Stimulated activated CD4-positive, alpha-beta T cell treated with anti-CD3 and anti-CD28 coated beads, Interleukin-1b, Interleukin-23, amount 100 ng/mL, for 1 hour (primary cell): Measurements from ENCODE around the gene NRG2.

Source experiments
- DNase-seq, 2 donors: peaks; one replicate each; pipeline ENCODE4 v3.0.0-alpha.2; 2020; ENCODE audit warnings: low read depth in 2 of 2

The NRG2 gene

DNA sequence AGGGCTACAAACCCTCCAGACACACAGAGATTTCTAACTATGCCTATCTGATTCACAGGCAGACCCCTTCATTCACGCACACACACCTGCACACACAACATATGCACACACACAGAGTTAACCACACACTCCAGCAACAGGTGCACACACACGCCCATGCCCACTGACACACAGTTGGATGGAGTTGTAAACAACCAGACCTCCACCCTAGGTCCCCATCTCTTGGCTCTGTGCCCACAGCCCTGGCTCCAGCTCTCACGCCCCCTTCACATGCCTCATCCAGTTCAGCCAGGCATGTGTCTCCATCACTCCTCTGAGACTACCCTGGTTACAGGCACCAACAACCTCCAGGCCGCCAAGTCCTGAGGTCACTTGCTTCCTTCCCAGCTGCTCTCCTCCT lies 186.4 kb downstream of the NRG2 start:
- no peak for DNase-seq

DNA sequence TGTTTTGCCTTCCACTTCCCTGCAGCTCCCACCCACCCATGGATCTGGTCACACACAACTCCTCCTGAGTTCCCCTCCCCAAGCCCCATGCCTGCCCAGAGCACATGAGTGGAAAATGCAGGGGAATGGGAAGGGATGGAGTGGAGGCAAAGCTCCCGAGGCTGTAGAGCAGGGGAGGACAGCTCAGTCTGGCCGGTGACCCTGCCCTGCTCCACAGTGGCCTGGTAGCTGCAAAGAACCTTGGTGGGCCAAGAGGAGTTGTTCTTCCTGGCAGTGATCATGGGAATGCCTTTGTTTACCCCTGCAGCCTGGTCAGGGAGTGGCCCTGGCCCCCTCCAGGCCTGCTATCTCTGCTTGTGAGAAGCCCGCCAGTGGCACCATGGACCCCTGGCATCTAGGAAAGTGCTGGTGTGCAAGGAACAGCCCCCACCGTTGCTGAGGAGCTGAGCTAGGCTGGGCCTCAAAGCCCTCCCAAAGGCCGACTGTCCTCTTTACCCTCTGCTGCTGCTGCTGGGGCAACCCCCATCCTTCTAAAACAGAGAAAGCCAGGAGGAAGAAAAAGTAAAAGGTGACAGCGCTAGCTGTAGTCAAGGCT lies 187.1 kb downstream of the NRG2 start:
- no peak for DNase-seq

DNA sequence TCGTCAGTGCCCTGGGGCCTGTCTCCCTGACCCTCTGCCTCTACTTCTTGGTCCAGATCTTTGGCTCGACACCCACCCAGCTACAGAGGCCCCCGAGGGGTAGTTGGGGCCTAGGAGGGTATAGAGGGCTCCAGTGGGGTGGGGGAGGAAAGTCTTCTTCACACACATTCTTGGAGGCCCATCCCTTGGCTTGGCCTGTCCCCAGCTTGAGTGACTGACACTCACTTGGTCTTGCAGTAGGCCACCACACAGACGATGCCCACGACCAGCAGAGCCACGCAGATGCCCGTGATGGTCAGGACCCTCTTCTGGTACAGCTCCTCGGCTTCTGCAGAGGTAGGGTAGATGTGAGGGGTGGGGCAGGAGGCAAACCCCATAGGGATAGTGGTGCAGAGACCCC lies 187.6 kb downstream of the NRG2 start:
- DNase-seq = no peak

DNA sequence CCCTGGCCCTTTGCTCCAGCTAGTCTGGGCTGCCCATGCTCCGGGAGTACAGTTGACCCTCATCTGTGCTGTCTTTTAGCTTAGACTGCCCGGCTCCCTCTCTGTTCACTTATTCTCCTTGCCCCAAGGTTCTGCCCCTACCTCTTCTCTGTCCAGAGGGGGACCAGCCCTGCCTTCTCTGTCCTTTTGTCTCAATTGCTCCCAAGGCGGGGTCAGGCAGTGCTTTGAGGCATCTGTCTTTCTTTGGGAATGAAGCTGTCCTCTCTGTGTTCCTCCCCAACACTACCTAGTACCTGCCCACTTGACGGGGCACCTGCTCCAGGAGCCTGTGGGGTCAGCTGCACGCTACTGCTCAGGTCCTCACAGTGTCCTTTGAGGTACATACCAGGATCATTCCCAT lies 188.1 kb downstream of the NRG2 start:
- no peak for DNase-seq

DNA sequence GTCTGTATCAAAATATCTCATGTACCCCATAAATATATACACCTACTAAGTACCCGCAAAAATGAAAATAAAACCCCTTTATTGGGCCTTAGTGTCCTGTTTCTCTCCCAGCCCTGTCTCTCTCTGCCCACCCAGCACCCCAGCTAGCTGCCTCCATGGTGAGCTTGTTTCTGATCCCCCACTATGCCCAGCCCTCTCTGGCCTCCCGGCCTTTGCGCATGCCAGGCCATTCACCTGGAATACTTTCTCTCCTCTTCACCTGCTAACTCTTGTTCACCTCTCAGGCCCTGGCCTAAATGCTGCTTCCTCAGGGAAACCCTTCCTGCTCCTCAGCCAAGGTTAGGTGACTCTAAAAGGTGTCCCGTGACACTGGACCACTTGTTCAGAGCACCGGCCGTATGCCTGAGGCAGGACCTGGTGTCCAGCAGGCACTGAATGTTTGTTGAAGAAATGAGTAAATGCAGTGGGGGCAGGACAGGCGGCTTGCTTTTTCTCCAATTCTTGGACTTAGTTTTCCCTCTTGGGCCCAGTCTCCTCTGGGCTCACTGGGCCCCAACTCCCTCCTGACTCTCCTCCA lies 189.0 kb downstream of the NRG2 start:
- no peak for DNase-seq

DNA sequence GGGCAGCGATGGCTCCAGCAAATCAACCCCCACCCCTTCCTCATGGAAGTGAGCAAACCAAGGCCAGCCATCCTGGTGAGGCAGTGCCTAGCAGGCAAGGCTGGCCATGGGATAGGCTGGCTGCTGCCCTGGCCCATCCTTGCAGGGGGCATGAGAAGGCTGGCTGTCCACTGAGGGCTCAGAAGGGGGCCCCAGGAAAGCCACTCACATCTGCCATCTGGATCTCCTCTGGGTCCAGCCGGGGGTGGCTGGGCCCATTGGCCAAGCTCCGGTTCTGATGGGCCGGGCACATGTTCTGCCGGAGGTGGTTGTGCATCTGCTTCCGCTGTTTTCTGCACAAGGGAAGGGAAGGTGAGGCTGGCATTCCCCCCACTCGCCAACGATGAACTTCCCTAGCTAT lies 190.4 kb downstream of the NRG2 start:
- no peak for DNase-seq

DNA sequence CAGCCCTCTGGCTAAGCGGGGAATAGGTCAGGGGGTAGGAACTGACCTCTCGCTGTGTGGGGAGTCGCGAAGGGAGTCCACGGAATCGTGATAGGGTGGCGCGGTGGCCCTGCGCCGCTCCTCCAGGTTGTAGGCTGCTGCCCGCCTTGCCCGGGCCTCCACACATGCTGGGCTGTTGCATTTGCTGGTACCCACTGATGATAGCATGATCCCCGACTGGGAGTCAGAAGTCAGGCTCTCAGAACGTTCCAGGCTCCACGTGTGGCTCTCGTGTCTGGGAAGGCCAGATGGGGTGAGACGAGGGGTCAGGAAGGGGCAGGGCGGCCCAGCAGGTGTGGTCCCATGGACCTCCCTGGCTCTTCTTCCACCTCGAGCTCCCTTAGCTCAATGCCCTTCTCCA lies 191.5 kb downstream of the NRG2 start:
- no peak for DNase-seq

DNA sequence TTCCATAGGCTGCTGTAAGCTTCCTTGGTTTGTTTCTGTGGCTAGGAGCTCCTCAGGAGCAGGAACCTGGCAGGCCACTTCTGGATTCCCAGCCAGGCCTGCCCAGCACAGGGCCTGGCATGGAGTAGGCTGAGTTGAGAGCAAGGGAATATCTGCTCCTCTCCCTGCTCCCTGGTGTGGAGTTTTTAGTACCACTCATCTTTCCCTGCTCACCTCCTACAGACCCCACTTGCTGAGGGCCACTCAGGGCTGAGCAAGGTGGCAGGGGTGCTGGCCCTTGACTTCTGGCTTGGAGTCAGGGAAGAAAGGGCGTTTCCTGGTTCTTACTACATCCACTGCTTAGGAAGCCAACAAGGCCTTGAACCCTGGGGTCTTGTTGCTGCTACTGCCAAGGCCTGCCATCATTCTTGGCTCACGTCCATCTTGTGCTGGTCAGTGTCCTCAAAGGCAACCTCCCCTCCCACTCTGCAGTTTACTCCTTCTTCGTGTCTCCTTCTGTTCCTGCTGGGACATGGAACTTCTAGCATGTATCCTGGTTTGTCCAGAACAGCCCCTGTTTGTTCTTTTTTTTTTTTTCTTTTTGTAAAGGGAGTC lies 192.6 kb downstream of the NRG2 start:
- DNase-seq = no peak

DNA sequence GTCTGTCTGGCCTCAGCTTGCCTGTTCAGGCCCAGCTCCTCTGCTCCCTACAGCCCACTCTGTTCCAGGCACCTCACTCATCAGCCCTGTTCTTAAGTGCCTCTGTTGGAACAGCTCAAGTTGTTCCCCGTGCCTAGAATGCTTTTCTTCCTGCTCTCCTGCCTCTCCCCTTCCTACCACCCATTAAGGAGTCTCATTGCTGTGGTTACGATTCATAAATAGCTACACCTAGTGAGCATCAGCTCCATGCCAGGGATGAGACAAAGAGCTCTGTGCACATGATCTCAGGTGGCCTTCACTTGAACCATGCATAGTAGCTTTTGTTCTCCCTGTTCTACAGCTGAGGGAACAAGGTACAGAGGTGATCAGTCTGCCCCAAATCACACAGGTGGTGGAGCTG lies 193.2 kb downstream of the NRG2 start:
- DNase-seq = no peak

DNA sequence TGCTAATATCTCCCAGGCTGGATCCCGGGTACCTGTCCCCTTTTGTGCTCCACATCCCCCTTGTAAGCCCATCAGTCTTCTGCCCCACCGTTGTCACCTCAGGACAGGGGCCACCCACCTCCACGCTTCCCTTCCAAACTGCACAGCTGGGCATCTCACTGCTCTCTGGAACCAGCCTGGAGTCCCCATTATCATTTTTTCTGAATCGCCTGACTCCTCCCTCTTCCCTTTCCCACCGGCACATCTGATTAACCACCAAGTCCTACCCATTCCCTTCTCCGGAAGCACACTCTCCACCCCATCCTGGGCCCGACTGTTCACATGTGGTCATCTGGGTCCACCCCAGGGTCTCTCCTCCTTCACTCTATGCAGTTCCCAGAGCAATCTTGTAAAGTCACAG lies 193.6 kb downstream of the NRG2 start:
- no peak for DNase-seq

DNA sequence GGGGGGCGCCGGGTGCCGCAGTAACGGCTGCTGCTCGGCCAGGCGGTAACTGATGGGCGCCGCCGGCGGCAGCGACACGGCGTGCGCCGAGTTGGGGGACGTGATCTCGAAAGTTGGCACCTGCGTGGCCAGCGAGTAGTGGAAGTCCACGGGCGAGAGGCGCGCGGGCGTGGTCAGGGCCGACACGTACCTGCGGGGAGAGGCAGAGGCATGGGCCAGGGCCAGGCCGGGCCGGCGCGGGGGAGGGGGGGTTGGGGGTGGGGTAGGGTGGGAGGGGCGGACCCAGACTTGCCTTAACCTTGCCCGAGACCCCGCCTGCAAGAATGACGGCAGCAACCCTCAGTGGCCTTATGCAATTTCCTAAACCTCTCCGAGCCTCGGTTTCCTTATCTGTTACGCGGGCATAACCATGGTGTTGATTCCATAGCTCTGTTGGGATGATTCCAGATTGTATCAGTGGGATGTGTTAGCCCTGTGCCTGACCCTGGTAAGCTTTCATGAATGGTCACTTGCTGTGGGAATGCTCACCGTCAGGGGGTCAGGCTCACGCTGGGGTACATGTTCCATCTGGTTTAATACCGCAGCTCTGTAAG lies 194.5 kb downstream of the NRG2 start:
- peak in 1 of 2 donors; percentile 1 for DNase-seq

DNA sequence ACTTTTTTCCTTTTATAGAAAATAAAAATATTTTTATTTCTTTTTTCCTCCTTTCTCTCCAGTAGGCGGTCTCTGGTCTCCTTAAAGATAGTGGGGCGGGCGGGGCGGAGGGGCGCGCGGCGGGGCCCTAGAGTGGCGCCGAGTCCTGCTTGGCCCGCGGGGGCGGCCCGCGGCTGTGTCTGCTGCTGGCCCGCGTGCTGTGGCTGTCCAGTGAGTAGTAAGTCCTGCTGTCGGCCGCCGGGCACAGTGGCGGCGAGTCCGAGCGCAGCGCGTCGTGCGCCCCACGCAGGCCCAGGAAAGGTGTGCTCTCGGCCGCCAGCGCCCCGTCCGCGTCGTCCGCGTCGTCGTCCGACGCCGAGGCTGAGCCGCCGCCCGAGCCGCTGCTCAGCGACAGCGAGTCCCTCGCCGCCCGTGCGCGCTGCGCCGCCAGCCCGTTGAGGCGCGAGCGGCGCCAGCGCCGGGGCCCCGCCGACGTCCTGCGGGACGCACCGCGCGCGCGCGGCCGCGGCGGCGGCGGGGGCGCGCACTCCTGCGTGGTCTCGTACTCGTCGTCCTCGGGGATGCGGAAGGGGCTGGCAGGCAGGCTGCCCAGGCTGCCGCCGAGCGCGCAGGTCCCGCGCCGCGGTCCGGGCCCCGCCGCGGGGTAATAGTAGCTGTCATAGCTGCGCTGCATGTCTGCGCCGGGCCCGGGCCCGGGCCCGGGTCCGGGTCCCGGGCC lies 195.2 kb downstream of the NRG2 start:
- DNase-seq = peak; percentile 49 to 54

DNA sequence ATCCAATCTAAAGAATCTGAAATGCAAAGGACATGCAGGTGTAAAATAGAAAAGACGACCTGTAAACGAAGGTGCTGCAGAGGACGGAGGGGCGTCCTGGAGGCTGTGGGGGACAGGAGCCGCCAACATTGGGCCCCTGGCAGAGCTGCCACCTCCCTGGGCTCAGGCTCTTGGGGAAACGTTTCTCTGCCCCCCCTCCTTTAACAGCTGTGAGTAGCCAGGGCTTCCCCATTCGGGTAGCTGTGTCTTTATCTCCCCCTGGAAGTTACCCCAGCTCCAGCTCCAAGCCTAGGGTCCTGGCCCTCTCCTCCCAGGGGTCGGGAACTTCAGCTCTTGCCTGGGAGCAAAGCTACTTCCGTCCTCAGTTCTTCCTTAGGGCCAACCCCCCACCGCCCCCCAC lies 196.0 kb downstream of the NRG2 start:
- no peak for DNase-seq

DNA sequence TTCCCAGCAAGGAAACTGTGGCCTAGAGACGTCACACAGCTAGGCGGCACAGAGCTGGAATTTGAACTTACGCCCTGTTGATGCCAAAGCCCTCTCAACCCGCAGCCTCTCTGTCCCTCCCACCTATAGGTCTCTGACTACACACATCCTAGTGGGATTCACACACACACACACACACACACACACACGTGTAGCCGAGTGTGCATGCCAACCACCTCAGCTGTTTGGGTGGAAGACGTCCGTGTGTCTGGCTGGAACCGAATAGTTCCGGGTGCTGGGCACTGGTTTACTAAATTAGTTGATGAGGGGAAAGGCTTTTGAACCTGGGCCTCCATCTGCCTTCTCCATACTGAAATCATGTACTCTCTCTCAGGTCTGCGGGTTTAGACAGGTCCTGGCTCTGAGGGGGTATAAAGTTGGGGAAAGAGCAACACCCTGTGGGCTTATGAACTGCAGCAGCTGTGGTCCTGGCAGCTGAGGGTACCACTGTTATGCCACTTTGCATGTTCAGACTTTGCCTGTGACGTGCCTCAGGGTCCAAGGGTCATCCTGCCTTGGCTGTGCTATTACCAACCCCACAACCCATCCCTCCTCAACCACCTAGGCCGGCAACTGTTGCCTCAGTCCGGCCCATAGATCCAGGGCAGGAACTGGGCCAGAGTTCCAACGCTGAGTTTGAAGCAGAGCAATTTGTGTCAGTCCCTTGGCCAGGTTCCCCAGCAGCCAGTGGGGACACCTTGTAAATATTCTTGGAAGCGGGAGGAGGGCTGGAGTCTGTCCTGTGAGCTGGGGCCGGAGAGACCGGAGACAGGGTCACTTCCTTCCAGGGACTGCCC lies 197.0 kb downstream of the NRG2 start:
- DNase-seq = no peak

DNA sequence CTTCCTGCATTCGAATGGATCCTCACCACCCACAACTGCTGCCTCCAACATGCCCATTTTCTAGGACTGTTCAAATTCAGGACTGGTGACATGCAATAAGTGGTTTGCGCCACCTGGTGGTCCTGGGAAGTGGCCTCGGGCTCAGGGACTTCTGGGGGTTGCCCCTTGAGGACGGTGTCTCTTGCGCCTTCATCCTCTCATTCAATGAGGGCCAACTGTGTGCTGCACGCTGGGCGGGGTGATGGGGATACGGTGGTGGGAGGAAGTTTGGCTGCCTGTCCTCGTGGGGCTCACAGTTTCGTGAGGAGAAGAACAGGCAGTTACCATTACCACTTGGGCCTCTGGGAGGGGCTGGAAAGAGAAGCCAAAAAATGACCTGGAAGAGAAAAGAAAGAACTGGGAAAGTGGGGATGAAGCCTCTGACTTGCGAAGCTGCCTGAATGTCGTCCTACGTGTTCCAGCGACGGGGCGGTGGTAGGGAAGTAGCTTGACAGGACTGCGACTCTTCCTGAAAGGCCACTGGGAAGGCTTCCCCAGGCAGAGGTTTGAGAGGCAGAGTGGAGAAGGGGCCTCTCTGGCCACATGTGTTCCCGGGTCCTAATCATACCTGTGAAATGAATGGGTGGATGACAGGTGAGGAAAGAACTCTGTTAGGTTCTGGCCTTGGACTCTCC lies 198.5 kb downstream of the NRG2 start:
- peak; percentile 25 to 61 for DNase-seq

DNA sequence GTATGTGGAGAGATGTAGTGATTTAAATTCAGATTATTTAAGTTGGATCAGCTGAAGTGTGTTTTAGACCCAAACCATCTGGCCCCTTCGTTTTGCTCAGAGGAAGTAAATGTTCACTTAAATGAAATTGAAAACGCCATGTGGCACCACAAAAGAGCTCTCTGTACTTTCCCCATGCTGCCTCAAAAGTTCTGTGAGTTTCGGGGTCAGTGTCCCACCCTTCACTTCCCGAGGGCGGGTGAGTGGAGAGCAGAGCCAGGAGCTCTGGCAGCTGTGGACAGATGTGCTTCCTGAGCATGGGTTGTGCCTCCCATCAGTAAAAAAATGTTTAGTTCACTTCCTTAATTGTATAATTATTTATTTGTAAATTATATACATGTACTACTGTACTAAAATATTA lies 199.1 kb downstream of the NRG2 start:
- no peak for DNase-seq

DNA sequence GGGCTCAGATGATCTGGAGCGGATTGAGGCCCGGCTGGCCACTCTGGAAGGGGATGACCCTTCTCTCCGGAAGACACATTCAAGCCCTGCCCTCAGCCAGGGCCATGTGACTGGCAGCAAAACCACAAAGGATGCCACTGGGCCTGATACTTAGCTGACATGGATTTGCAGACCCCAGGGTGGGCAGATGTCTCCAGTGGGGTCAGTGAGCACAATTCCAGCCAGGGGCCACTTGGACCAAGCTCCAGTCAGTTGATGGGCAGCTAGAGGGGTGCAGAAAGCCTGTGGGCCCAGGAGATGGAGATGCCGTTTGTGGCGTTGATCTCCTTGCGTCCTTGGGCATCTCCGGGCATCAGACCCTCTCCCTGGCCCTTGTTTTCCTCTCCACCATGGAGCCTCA lies 200.8 kb downstream of the NRG2 start:
- DNase-seq = no peak

DNA sequence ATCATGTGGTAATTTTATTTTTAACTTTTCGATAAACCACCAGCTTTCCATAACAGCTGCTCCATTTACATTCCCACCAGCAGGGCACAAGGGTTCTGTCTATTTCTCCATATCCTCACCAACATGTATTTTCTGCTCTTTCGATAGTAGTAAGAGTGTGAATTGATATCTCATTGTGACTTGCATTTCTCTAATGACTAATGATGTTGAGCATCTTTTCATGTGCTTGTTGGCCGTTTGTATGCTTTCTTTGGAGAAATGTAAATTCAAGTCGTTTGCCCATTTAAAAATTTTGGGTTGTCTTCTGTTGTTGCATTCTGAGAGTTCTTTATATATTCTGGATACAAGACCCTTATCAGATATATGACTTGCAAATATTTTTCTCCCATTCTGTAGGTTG lies 201.6 kb downstream of the NRG2 start:
- DNase-seq = no peak

DNA sequence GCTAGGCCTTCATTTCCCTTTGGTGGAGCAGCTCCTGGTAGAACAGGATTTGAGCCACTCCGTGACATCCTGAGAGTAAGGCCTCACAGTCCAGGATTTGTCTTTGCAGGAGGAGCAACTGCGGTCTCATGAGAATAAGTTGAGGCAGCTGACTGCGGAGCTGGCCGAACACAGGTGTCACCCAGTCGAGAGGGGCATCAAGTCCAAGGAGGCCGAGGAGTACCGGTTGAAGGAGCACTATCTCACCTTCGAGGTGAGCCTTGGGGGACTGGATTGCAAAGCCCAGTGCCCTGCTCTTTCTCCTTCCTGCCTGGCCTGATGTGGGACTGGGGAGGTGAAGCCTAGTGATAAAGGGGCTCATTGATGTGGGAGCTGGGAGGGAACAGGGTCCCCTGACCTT lies 203.2 kb downstream of the NRG2 start:
- DNase-seq = no peak

DNA sequence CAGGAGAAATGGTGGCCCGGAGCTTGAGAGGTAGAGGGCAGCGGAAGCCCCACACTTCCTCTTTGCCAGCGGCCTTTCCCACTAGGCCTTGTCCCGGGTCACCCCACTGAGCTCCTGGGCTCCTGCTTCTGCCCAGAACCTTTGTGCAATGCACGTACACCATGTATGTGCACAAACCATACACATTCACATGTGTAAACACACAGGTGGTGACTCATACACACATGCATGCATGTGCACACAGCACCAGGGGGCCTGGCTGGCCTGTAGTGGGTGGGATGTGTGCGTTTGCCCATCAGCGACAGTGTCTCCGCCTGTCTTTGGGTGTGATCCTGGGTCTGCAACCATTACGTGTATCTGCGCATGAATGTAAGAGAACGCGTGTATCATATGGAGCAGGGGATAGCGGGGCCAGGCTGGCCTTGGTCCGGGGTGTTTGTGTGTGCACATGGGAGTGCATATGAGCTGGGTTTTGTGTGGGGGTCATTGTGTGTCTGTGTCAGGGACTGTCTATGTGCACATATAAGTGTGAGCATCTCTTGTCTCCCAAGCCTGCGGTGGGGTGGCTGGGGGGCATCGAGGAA lies 203.8 kb downstream of the NRG2 start:
- no peak for DNase-seq
